ENCODE data around the gene BANP.
"Not testable (repeated sequence)": the region's sequence is repeated elsewhere in the genome, so short reads cannot be mapped to it uniquely, and the experiment has no call there.

The BANP gene

GRCh38 chr16:87996962-87997880 is 46.0 kb downstream of the BANP start:
- DNase-seq = no peak

GRCh38 chr16:87998184-87998793 is 47.1 kb downstream of the BANP start:
- DNase-seq = not testable (repeated sequence)

GRCh38 chr16:87998992-87999391 is 47.8 kb downstream of the BANP start:
- DNase-seq = not testable (repeated sequence)

- no peak for DNase-seq
These were observed 51.0 kb downstream of the BANP start for GRCh38 chr16:88002211-88002610.

- no peak for DNase-seq
These were observed 51.5 kb downstream of the BANP start for GRCh38 chr16:88002749-88003148.

- DNase-seq = no peak
These were observed 52.1 kb downstream of the BANP start for GRCh38 chr16:88003316-88003715.

GRCh38 chr16:88003736-88004135 is 52.5 kb downstream of the BANP start:
- no peak for DNase-seq

GRCh38 chr16:88004391-88004790 is 53.2 kb downstream of the BANP start:
- no peak for DNase-seq

GRCh38 chr16:88005181-88005581 is 53.9 kb downstream of the BANP start:
- no peak for DNase-seq

GRCh38 chr16:88005968-88006367 is 54.7 kb downstream of the BANP start:
- no peak for DNase-seq

- DNase-seq = no peak
These were observed 56.1 kb downstream of the BANP start for GRCh38 chr16:88007321-88007731.

- no peak for DNase-seq
These were observed 57.6 kb downstream of the BANP start for GRCh38 chr16:88008840-88009239.

- DNase-seq = no peak
These were observed 58.5 kb downstream of the BANP start for GRCh38 chr16:88009563-88010342.

GRCh38 chr16:88010343-88010967 is 59.2 kb downstream of the BANP start:
- no peak for DNase-seq

GRCh38 chr16:88010968-88011483 is 59.8 kb downstream of the BANP start:
- DNase-seq = no peak

GRCh38 chr16:88012360-88012759 is 61.1 kb downstream of the BANP start:
- DNase-seq = no peak

- no peak for DNase-seq
These were observed 61.9 kb downstream of the BANP start for GRCh38 chr16:88013091-88013609.

GRCh38 chr16:88013766-88014251 is 62.6 kb downstream of the BANP start:
- no peak for DNase-seq

- DNase-seq = no peak
These were observed 63.1 kb downstream of the BANP start for GRCh38 chr16:88014252-88014781.

- no peak for DNase-seq
These were observed 63.9 kb downstream of the BANP start for GRCh38 chr16:88014954-88015805.

- no peak for DNase-seq
These were observed 64.5 kb downstream of the BANP start for GRCh38 chr16:88015806-88016140.

Data from NCI-H1048 (cell line).